MM.1S (cell line): ENCODE data around the gene GRXCR1.

Experiments used
- EZH2 ChIP-seq: fragments of 300-600 bp; sonication (generic); optimal IDR thresholded peaks from 2 replicates; pipeline ENCODE3; 2017; ENCODE audit warnings: low read depth, mild to moderate bottlenecking, antibody characterized with exemption, low read length, mixed read lengths
- TF ChIP-seq, protein P1 (sequence below): fragments of 300-600 bp; sonication (generic); IDR thresholded peaks from 2 replicates; pipeline ENCODE4 v1.5.1; 2016; ENCODE audit warnings: antibody characterized with exemption, low read length, mixed read lengths

DNA sequence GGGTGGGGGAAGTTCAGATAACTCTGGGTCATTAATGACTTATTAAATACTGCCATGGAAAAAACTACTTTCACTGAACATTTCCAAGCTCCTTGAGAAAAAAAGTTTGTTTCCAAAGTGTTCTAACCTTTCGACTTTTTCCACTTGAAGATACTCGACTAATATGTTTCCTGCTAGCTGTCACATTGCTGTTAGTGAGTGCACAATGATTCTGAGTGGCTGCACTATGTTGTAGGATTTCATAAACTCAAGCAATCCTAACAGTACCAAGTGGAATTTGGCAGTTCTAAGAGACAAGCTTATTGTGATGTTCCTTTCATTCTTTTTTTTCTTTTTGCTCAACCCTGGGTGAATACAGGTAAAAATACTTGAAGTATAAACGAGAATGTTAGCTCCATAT is 33.4 kb downstream of the GRXCR1 start:
- TF ChIP-seq, protein P1, sequence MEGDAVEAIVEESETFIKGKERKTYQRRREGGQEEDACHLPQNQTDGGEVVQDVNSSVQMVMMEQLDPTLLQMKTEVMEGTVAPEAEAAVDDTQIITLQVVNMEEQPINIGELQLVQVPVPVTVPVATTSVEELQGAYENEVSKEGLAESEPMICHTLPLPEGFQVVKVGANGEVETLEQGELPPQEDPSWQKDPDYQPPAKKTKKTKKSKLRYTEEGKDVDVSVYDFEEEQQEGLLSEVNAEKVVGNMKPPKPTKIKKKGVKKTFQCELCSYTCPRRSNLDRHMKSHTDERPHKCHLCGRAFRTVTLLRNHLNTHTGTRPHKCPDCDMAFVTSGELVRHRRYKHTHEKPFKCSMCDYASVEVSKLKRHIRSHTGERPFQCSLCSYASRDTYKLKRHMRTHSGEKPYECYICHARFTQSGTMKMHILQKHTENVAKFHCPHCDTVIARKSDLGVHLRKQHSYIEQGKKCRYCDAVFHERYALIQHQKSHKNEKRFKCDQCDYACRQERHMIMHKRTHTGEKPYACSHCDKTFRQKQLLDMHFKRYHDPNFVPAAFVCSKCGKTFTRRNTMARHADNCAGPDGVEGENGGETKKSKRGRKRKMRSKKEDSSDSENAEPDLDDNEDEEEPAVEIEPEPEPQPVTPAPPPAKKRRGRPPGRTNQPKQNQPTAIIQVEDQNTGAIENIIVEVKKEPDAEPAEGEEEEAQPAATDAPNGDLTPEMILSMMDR, result no peak
- no peak for TF ChIP-seq EZH2
